ENCODE data around the gene NFU1.
"Not testable (repeated sequence)": the region's sequence is repeated elsewhere in the genome, so short reads cannot be mapped to it uniquely, and the experiment has no call there.

Gene NFU1

DNA sequence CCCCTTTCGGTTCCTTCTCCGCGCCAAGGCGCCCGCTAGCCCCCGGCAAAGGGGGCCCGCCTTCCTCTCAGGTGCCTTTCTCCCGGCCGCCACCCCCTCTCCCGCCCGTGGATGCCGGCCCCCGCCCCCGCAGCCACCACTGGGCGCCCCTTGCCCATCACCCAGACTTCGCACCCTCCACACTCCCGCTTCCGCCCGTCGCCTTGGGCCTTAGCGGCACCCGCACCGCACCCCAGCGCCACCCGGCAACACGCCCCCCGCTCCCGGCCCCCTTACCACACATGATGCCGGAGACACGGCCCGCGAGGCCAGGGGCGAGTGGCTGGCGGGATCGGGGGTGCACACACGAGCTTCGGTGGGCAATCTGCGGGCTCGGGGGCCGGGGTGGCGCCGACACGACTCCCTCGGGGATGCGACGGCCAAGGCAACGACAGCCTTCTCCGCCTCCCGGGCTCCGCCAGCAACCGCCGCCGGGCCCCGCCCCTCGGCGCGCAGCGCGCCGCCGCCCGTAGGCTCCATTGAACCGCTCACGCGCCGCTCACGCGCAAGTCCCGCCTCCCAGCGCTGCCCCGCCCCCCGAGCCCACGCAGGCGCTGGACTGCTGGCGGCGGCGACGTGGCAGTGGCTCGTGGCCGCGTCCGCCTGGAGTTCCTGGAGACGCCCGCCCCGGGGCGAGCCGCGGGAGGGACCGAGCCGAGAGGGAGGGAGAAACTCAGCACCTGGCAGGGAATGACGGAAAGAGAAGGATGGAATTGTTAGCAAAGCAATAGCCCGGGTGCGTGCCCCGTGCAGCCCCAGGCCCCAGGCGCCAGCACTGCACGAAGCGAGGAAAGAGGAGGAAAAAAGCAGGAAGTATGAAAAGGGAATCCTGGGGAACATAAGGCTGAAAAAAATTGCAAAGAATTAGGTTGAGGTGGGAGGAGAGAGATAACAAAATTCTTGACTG, 50.2 kb downstream of the NFU1 start, which contains the start of gene GFPT1:
TSS of gene GFPT1 (minus strand) at position 439 of the 946 bp plus-strand sequence. CDS start at position 283, 156 bp downstream.
- DNase-seq (ENCODE audit: low spot score) = peak; percentile 91

DNA sequence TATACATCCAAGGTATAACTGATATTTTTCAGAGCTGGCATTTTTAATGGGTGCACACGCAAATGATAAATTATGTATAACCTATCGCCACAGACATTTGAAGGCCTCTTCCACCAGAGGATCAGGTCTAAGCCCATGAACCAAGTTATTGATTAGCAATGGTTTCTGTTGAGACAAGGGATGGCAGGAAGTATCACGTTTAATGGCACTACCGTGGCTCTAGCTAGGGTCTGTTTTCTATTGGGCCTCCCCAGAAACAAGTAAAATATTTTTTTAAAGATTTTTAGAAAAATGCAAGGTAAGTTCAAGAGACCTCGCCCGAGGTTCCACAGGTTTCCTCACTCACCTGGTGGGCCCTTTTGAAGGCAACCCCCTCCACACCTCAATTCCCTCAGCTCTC, 50.9 kb downstream of the NFU1 start:
- peak; percentile 7 for DNase-seq (ENCODE audit: low spot score)

DNA sequence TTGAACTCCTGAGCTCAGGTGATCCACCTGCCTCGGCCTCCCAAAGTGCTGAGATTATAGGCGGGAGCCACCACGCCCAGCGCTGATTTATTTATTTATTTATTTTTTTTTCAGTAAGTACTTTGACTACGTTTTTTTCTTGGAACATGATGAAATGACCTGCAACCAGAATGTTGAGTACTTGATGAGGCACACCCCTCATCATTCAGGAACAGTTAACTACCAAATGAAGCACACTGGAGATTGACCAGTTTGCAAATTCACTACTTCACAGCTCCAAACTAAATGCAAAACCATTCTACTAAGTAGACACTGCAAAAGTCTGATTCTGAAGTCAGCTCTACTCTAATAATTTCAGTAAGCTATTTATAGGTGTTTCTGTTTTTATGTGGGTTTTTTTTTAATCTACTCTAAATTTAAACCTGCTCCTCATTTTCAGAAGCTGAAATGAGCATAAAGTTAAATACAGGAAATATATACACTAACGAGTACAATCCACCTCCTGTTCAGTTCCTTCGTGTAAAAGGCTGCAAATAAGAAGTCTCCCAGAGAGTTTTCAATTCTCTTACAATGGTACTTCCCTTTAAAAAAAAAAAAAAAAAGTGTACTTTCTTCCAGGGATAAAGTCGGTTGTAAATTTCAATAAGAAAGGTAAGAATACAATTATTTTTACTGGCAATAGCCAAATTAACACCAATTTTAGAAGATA, 51.6 kb downstream of the NFU1 start:
- no peak for DNase-seq (ENCODE audit: low spot score)

DNA sequence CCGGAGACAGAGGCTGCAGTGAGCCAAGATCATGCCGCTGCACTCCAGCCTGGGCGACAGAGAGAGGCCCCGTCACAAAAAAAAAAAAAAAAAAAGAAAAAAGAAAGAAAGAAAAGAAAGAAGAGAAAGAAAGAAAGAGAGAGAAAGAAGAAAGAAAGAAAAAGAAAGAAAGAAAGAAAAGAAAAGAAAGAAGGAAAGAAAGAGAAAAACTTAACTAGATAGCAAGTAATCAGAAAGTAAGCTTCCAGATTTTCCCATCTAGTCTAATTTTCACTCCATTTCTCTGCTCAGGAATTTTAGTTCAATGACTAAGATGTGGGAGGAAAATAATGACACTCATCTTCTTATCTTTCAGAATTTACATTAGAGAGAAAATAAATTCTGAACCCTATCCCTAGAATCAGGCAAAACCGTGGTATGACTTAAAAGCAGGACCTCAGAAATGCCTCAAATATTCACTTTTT, 52.6 kb downstream of the NFU1 start:
- no peak for DNase-seq (ENCODE audit: low spot score)

DNA sequence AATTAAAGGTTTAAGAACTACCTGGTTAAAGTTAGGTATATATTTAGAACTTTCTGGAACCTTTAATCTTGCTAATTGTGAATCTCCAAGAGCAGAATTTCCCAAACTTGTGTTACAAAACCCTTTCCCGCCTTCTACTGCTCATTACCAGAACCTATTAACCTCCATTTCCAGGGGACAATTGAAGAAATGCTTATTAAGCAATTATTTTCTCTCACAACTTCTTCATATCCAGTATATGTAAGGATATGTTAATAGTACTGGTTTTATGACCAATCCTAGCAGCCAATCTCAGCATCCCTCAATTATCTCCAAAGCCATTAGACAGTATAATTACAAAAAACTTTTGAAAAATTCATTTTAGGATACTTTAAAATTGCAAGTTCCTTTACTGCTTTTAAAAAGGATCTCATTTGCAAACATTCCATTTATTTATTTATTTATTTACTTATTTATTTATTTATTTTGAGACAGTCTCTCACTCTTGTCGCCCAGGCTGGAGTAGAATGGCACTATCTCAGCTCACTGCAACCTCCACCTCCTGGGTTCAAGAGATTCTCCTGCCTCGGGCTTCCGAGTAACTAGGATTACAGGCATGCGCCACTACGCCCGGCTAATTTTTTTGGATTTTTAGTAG, 53.9 kb downstream of the NFU1 start:
- DNase-seq (ENCODE audit: low spot score) = no peak

DNA sequence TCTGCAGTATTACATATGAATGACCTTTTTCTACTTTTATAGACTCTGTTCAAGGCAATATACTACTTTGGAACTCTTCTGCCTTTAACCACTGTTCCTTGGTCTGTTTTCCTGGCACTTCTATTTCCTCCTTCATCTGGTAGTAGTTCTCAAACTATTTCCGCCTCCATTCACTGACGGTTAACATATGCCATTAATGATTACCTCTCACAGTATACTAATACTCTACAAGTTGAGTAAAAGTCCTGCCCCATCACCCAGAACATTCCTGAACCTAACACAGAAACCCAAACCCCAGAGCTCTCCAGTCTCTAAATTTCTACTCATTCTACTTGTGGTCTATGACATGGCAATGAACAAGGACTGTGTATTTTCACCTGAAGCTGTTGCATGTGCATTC, 54.7 kb downstream of the NFU1 start:
- DNase-seq (ENCODE audit: low spot score) = no peak

DNA sequence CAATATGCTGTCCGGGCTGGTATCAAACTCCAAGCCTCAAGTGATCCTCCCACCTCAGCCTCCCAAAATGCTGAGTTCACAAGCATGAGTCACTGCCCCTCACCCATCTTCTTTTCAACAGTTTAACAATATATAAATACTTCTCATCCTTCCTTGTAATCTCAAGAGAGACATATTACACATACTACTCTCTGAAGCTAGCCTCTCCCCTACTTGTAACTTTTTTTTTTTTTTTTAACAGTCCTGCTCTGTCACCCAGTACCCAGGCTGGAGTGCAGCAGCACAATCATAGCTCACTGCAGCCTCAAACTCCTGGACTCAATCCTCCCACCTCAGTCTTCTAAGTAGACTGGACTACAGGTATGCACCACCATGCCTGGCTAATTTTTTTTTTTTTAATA, 55.9 kb downstream of the NFU1 start:
- DNase-seq (ENCODE audit: low spot score) = no peak

DNA sequence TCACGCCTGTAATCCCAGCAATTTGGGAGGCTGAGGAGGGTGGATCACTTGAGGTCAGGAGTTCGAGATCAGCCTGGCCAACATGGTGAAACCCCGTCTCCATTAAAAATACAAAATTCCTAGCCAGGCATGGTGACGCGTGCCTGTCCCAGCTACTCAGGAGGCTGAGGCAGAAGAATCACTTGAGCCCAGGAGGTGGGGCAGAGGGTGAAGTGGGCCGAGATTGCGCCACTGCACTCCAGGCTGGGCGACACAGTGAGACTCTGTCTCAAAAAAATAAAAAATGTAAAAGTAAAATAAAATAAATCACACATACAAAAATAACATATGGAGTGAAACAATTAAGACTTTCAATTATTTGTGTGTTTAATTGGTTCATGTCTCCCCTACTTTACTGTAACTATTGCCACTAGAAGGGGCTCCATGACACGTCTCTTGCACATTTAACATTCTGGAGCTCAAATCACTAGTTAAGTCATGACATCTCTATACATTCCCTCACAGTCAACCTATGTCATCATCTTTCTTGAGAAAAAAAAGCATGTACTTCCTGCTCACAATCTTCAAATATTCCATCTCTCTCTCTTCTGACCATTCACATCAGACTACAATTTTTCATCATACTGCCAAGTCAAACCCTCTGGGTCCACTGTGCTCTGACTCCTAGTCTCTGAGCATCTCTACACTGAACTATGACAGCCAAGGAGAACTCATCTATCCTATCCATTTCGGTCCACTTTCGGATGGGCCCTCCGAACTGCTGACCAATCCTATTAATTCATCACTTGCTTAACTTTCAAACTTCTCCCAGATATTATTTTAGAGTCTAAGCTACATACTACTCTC, 56.9 kb downstream of the NFU1 start:
- no peak for DNase-seq (ENCODE audit: low spot score)

DNA sequence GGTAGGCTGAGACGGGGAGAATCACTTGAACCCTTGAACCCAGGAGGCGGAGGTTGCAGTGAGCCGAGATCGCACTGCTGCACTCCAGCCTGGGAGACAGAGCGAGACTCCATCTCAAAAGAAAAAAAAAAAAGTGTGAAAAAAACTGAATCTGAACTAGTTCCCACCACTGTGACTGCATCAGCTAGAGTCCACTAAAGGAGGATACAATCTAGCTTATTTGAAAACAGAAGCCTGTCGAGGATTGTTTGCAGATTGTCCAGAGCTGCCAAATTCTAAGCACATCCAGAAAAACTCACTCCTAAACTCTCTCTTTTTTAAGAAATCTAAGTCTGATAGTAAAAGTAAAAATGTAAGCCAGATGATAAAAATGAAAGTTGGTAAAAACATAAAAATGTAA, 60.8 kb downstream of the NFU1 start:
- DNase-seq (ENCODE audit: low spot score) = no peak

DNA sequence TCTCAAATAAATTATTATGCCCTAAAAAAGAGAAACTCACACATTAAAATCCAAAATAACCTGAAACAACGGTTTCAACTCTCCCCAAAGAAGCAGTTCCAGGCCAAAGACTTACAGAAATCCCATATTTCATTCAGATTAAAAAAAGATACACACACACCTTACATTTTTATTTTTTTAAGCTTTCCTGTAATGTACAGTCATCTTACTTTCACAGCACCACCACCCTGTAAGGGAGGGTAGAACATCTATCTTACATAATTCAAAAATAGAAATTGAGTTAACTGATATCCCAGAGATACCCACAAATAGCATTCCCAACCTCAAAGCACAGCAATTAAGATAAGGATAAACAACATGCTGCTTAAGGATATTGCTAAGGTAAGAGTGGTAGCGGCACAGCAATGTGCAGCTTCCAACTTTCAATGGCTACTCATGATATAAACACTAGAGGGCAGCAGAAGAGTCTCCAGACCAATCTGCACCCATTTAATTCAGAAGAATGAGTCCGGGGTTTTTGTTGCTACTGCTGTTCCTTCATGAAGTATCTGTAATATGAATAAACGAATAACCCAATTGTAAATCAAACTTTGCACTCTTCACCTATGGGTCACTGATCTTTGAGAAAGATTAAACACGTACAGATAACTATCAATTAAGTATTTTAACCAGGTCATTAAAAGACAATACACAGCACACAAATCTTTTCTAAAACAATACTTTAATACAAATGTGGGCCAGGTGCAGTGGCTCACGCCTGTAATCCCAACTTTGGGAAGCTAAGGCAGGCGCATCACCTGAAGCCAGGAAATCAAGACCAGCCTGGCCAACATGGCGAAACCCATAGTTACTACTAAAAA, 61.5 kb downstream of the NFU1 start:
- peak; percentile 37 for DNase-seq (ENCODE audit: low spot score)

DNA sequence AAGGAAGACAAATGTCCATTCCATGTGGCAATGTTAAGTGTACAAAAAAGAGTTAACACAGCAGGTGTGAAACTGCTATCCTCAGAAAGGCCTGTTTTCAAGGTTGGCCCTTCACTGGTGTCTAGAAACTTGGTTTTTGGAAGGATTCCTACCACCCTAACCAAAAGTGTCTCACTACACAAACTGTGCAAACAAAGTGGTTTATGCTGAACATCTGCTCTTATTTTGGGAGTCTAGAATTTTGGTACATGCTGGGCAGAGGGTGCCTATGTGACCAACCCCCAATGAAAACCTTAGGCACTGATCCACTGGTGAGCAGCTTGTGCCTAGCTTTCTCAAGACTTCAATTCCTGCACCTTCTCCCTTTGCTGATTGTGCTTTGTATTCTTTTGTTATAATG, 64.5 kb downstream of the NFU1 start:
- no peak for DNase-seq (ENCODE audit: low spot score)

DNA sequence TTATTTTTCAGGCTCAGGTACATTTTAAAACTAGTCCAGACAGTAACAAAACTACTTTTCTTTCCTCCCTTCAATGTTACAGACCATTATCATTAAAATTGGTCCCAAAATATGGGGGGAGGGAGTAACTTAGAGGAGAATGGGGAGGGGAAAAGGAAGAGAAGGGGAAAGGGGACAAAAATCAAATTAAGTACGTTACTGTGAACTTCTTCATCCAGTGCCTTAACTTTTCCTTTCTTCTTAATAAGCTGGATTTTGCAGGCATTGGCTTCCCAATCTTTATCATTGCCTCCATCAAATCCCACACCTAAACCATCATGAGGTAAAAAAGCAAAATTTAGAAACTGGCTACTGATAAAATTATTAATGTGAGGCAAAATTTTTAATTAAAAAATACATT, 67.4 kb downstream of the NFU1 start:
- no peak for DNase-seq (ENCODE audit: low spot score)

DNA sequence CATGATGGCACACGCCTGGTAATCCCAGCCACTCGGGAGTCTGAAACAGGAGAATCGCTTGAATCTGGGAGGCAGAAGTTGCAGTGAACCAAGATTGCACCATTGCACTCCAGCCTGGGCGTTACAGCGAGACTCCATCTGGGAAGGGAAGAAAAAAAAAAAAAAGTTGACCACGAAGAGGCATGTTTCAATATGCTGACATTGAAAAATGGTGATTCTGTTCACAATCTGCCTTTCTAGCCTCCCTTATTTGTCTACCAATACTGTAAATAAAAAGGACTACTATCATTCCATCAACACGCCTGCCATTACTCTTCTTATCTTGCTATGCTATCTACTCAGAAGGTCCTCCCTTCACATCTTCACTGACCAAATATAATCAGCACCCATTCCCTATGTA, 68.6 kb downstream of the NFU1 start:
- DNase-seq (ENCODE audit: low spot score) = no peak

DNA sequence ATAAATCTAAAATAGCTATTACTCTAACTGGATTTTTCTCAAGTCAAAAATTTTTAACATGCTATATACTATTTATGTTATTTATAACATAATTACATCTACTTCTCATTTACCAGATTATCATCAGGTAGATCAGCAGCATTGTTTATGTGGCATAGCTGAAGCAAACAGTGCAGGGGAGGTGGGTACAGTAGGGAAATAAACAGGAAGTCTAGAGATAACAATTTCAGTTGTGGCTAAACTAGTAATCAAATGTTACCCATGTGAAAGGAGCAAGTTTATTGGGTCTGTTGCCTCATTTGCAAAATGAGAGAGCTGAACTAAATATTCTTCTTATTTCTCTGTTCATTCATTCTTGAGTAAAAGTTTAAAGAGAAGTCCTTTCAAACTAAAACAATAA, 77.9 kb downstream of the NFU1 start:
- DNase-seq (ENCODE audit: low spot score) = no peak

DNA sequence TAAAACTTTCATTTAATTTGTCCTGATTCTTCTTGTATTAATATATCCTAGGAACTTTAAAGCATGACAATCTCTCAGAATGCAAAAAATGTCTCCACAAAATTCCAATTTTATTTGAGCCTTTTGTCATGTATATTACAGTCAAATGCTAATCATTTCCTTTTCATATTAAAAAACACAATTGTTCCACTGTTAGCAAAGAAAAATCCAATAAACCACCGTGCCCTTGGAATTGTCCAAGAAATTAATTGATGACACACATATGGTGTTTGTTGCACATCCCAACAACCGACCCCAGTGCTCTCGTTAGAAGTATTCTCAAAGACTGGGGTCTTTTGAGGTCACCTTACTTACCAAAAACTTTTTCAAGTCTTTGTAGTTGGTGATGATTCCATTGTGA, 78.3 kb downstream of the NFU1 start:
- no peak for DNase-seq (ENCODE audit: low spot score)

DNA sequence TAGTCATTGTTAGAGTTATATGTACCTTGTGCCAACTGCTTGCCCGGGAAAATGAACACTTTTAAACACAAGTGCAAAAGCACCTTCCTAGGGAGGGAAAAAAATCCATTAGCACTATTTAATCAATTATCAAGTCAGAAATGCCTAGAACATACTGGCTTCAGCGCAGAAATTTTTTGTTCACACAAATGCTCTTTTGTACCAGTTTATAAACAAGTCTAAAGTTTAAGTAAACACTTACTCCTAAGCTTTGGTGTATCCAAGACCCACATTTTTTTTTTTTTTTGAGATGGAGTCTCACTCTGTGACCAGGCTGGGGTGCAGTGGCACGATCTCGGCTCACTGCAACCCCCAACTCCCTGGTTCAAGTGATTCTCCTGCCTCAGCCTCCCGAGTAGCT, 80.8 kb downstream of the NFU1 start:
- no peak for DNase-seq (ENCODE audit: low spot score)

DNA sequence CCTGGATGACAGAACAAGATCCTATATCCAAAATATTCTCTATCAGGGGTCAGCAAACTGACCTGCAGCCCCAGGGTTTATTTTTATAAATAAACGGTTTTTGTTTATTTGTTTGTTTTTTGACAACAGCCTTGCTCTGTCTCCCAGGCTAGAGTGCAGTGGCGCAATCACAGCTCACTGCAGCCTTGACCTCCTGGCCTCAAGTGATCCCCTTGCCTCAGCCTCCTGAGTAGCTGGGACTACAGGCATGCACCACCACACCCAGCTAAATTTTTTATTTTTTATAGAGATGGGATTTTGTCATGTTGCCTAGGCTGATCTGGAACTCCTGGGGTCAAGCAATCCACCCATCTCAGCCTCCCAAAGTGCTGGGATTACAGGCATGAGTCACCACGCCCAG, 82.3 kb downstream of the NFU1 start:
- not testable (repeated sequence) for DNase-seq (ENCODE audit: low spot score)

DNA sequence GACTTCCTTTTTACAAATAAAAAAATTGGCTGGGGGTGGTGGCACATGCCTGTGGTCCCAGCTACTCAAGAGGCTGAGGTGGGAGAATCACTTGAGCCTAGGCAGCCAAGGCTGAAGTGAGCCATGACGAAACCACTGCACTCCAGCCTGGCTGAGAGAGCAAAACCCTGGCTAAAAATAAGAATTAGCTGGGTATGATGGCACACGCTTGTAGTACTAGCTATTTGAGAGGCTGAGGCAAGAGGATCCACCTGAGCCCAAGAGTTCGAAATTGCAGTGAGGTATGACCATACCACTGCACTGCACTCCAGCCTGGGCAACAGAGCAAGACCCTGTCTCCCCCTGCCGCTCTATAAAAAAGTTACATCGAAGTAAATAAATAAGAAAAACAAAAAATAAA, 83.9 kb downstream of the NFU1 start:
- no peak for DNase-seq (ENCODE audit: low spot score)

DNA sequence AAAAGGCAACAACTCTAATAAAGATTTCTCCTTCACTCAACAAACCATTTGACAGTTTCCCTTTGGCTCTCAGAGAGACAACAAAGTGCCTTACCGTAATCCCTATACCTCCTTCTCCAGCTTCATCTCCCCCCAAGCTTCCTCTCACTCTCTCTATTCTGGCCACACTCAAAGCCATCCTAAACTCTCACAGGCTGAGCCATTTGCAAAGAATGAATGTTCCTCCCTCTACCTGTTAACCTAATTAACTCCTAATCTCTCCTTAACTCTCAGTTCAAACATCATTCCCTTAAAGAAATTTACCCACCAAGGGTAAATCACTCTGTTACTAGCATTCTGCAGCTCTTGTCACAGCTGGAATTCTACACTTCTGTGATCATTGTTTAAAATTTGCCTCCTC, 88.5 kb downstream of the NFU1 start:
- no peak for DNase-seq (ENCODE audit: low spot score)

Data from globus pallidus (tissue), 1 donor.